Retinal pigment epithelial cell (primary cell): Measurements from ENCODE around the gene TSPYL2.

ENCODE experiments used
- DNase-seq: peaks from one replicate; pipeline ENCODE4 v3.0.0-alpha.2; 2010; ENCODE audit warnings: low read depth
- H3K4me3 ChIP-seq: 2 replicates; pipeline ENCODE4 v1.5.1; 2011; ENCODE audit warnings: mild to moderate bottlenecking, low read length, control low read depth, moderate library complexity
- CTCF ChIP-seq: conservative IDR thresholded peaks from 2 replicates; pipeline ENCODE4 v1.5.1; 2011; ENCODE audit warnings: low read depth, low read length, control low read depth, inconsistent platforms

The TSPYL2 gene

GRCh38 chrX:53087388-53087831 lies 5.2 kb downstream of the TSPYL2 start:
- no peak for TF ChIP-seq CTCF
- no peak for DNase-seq
- no peak overlapping the region for H3K4me3 ChIP-seq

GRCh38 chrX:53088136-53088974 lies 6.2 kb downstream of the TSPYL2 start:
- DNase-seq, result peak; percentile 33
- H3K4me3 ChIP-seq, result peak overlapping the region; percentile 65
- no peak for TF ChIP-seq CTCF

GRCh38 chrX:53089224-53089842 lies 7.2 kb downstream of the TSPYL2 start:
- no peak for DNase-seq
- H3K4me3 ChIP-seq, result peak overlapping the region; percentile 65

GRCh38 chrX:53089925-53090324 lies 7.8 kb downstream of the TSPYL2 start:
- DNase-seq, result no peak
- no peak overlapping the region for H3K4me3 ChIP-seq
- TF ChIP-seq CTCF, result no peak

More at GRCh38 chrX:53089224-53089842, 7.2 kb downstream of the TSPYL2 start:
- peak; percentile 93 for TF ChIP-seq CTCF

GRCh38 chrX:53091354-53091753 lies 9.2 kb downstream of the TSPYL2 start:
- H3K4me3 ChIP-seq, result no peak overlapping the region
- no peak for TF ChIP-seq CTCF
- DNase-seq, result no peak

GRCh38 chrX:53093177-53093655 lies 11.0 kb downstream of the TSPYL2 start:
- peak; percentile 18 for DNase-seq
- H3K4me3 ChIP-seq, result peak overlapping the region; percentile 54
- TF ChIP-seq CTCF, result peak; percentile 54
